H1 (cell line): Measurements from ENCODE around the gene RNASE12. TPM values are rescaled to one million over a fixed set of nuclear protein-coding genes. Genes with fewer than 3 reads are reported as not detected.

ENCODE experiments used
- CTCF ChIA-PET: fragments of 300-600 bp; sonication (Branson Sonifier 250); formaldehyde crosslinking; loops from one replicate; lab custom pipeline; 2021; ENCODE audit not compliant: partially characterized antibody; lab: Charles Lee
- POLR2A ChIA-PET: fragments of 300-600 bp; sonication (Branson Sonifier 250); formaldehyde crosslinking; loops from one replicate; lab custom pipeline; 2021; ENCODE audit warnings: inconsistent platforms; ENCODE audit not compliant: partially characterized antibody; lab: Charles Lee
- DNase-seq, 2 experiments: peaks; one replicate each; pipeline versions ENCODE4 v3.0.0 to v3.0.0-alpha.2; 2010 to 2022; ENCODE audit warnings: low spot score in 2 of 2, low read depth in 1 of 2, mixed read lengths in 1 of 2
- FAIRE-seq: peaks from 2 replicates; lab custom pipeline; 2011; peaks lifted over from hg19 to GRCh38; lab: Jason Lieb, UNC
- H2AFZ ChIP-seq: 2 replicates; pipeline ENCODE4 v1.8.1; 2012; ENCODE audit warnings: low read length, inconsistent platforms
- H2AK5ac ChIP-seq: 2 replicates; pipeline ENCODE4 v1.6.1; 2013; ENCODE audit warnings: low read depth, low read length
- H2BK120ac ChIP-seq: replicated peaks from 2 replicates; pipeline ENCODE3; 2013; ENCODE audit warnings: low read depth, low read length, inconsistent platforms
- H2BK12ac ChIP-seq: 2 replicates; pipeline ENCODE4 v1.6.1; 2013; ENCODE audit warnings: low read depth, low read length
- H2BK15ac ChIP-seq: 2 replicates; pipeline ENCODE4 v1.6.1; 2013; ENCODE audit warnings: low read length
- H2BK20ac ChIP-seq: 2 replicates; pipeline ENCODE4 v1.6.1; 2013; ENCODE audit warnings: low read length
- H2BK5ac ChIP-seq: 2 replicates; pipeline ENCODE4 v1.6.1; 2013; ENCODE audit warnings: low read depth, low read length
- H3K14ac ChIP-seq: 2 replicates; pipeline ENCODE4 v1.6.1; 2013; ENCODE audit warnings: inconsistent platforms; ENCODE audit not compliant: insufficient read length
- H3K18ac ChIP-seq: 2 replicates; pipeline ENCODE4 v1.6.1; 2013; ENCODE audit warnings: low read length; ENCODE audit errors: extremely low read depth
- H3K23ac ChIP-seq: 2 replicates; pipeline ENCODE4 v1.6.1; 2013; ENCODE audit warnings: inconsistent platforms; ENCODE audit not compliant: insufficient read length
- H3K23me2 ChIP-seq: 2 replicates; pipeline ENCODE4 v1.6.1; 2013; ENCODE audit warnings: low read depth, low read length
- H3K27ac ChIP-seq: 2 replicates; pipeline ENCODE4 v1.6.1; 2011; ENCODE audit warnings: low read depth, low read length, inconsistent platforms
- H3K27me3 ChIP-seq, 4 experiments: replicated peaks in 1 of 4; 1 replicate in 1 of 4; 2 replicates in 3 of 4; pipeline versions ENCODE4 v1.6.1 to v1.8.1; 2011 to 2013; ENCODE audit warnings: low read length in 3 of 4, mild to moderate bottlenecking in 3 of 4, inconsistent platforms in 2 of 4, mixed read lengths in 2 of 4, moderate library complexity in 1 of 4; ENCODE audit not compliant: control insufficient read depth in 3 of 4, insufficient read depth in 3 of 4; ENCODE audit errors: extremely low read depth in 1 of 4
- H3K36me3 ChIP-seq, 4 experiments: 2 replicates each; pipeline versions ENCODE4 v1.6.1 to v1.8.1; 2011 to 2013; ENCODE audit warnings: mild to moderate bottlenecking in 4 of 4, low read length in 3 of 4, moderate library complexity in 2 of 4, control low read depth in 1 of 4, inconsistent platforms in 1 of 4; ENCODE audit not compliant: insufficient read depth in 4 of 4, control insufficient read depth in 2 of 4
- H3K4ac ChIP-seq: replicated peaks from 2 replicates; pipeline ENCODE3; 2013; ENCODE audit warnings: low read length, low read depth, mixed read lengths, inconsistent platforms; ENCODE audit not compliant: insufficient read length
- H3K4me1 ChIP-seq, 4 experiments: replicated peaks in 1 of 4; 1 replicate in 1 of 4; 2 replicates in 3 of 4; pipeline versions ENCODE4 v1.6.1 to v1.8.1; 2011 to 2013; ENCODE audit warnings: low read length in 3 of 4, inconsistent platforms in 2 of 4, mixed read lengths in 1 of 4; ENCODE audit not compliant: insufficient read depth in 4 of 4, control insufficient read depth in 3 of 4
- H3K4me2 ChIP-seq, 2 experiments: 2 replicates each; pipeline versions ENCODE4 v1.6.1 to v1.8.1; 2011 to 2013; ENCODE audit warnings: low read depth in 2 of 2, low read length in 2 of 2, control low read depth in 1 of 2, inconsistent platforms in 1 of 2, mild to moderate bottlenecking in 1 of 2; ENCODE audit not compliant: insufficient read depth in 1 of 2
- H3K4me3 ChIP-seq, 4 experiments: fragments of 200-600, 300-600 bp in 1 of 4; sonication (generic), shearing (Covaris generic), sonication (Bioruptor Twin) in 1 of 4; 2 replicates each; pipeline versions ENCODE4 v1.5.1 to v1.8.1; 2011 to 2016; ENCODE audit warnings: low read length in 4 of 4, low read depth in 3 of 4, control low read depth in 2 of 4, inconsistent platforms in 2 of 4, mild to moderate bottlenecking in 2 of 4, mixed read lengths in 1 of 4, moderate library complexity in 1 of 4; ENCODE audit not compliant: insufficient read depth in 2 of 4; ENCODE audit errors: extremely low read depth in 1 of 4
- H3K56ac ChIP-seq: replicated peaks from 2 replicates; pipeline ENCODE3; 2013; ENCODE audit warnings: low read depth, mild to moderate bottlenecking, mixed read lengths, low read length, inconsistent platforms; ENCODE audit not compliant: insufficient read length
- H3K79me1 ChIP-seq: 2 replicates; pipeline ENCODE4 v1.6.1; 2013; ENCODE audit warnings: low read depth, low read length, control low read depth
- H3K79me2 ChIP-seq, 2 experiments: 2 replicates each; pipeline versions ENCODE4 v1.6.1 to v1.8.1; 2012 to 2013; ENCODE audit warnings: low read length in 2 of 2, mild to moderate bottlenecking in 2 of 2, inconsistent platforms in 1 of 2; ENCODE audit not compliant: insufficient read depth in 2 of 2, control insufficient read depth in 1 of 2
- H3K9ac ChIP-seq, 4 experiments: replicated peaks in 1 of 4; 1 replicate in 1 of 4; 2 replicates in 3 of 4; pipeline versions ENCODE4 v1.6.1 to v1.8.1; 2011 to 2013; ENCODE audit warnings: low read depth in 3 of 4, low read length in 3 of 4, control low read depth in 2 of 4, mild to moderate bottlenecking in 2 of 4, moderate library complexity in 2 of 4, inconsistent platforms in 1 of 4; ENCODE audit errors: extremely low read depth in 1 of 4
- H3K9me3 ChIP-seq, 2 experiments: 2 replicates each; pipeline versions ENCODE4 v1.6.1 to v1.8.1; 2012 to 2013; ENCODE audit warnings: mild to moderate bottlenecking in 2 of 2, moderate library complexity in 2 of 2, control low read depth in 1 of 2, inconsistent platforms in 1 of 2, low read depth in 1 of 2, low read length in 1 of 2, mixed read lengths in 1 of 2; ENCODE audit not compliant: insufficient read depth in 2 of 2
- H4K20me1 ChIP-seq, 2 experiments: replicated peaks in 1 of 2; 2 replicates each; pipeline versions ENCODE3 to v1.8.1; 2011 to 2013; ENCODE audit warnings: inconsistent platforms in 2 of 2, low read length in 2 of 2, mild to moderate bottlenecking in 1 of 2; ENCODE audit not compliant: insufficient read depth in 2 of 2, control insufficient read depth in 1 of 2
- H4K5ac ChIP-seq: 2 replicates; pipeline ENCODE4 v1.6.1; 2013; ENCODE audit warnings: low read length, low read depth, mixed read lengths, inconsistent platforms; ENCODE audit not compliant: insufficient read length
- H4K8ac ChIP-seq: 2 replicates; pipeline ENCODE4 v1.8.0; 2013; ENCODE audit warnings: mild to moderate bottlenecking, moderate library complexity, low read length, inconsistent platforms; ENCODE audit not compliant: insufficient read depth; ENCODE audit errors: extremely low read depth
- H4K91ac ChIP-seq: replicated peaks from 2 replicates; pipeline ENCODE3; 2013; ENCODE audit warnings: low read length, mixed read lengths, inconsistent platforms; ENCODE audit not compliant: insufficient read length
- BCL11A ChIP-seq, 2 experiments: IDR thresholded peaks; one replicate each; pipeline ENCODE4 v1.6.1; 2011; ENCODE audit warnings: low read depth in 2 of 2, low read length in 2 of 2, mild to moderate bottlenecking in 2 of 2
- CREB1 ChIP-seq: IDR thresholded peaks from 2 replicates; pipeline ENCODE4 v1.6.1; 2012; ENCODE audit warnings: inconsistent platforms
- CTCF ChIP-seq, 3 experiments: IDR thresholded peaks; 1 replicate in 2 of 3; 2 replicates in 1 of 3; pipeline versions ENCODE4 v1.5.1 to v1.6.1; 2011; ENCODE audit warnings: low read length in 3 of 3, mild to moderate bottlenecking in 3 of 3, inconsistent platforms in 2 of 3, low read depth in 1 of 3, moderate library complexity in 1 of 3; ENCODE audit not compliant: insufficient read depth in 1 of 3; ENCODE audit errors: control extremely low read depth in 1 of 3
- JUND ChIP-seq: IDR thresholded peaks from 2 replicates; pipeline ENCODE4 v1.6.1; 2011; ENCODE audit warnings: mild to moderate bottlenecking, improper control_type of control experiment, low read length
- MAFK ChIP-seq: IDR thresholded peaks from 2 replicates; pipeline ENCODE4 v1.6.1; 2012; ENCODE audit warnings: low read depth, mild to moderate bottlenecking, improper control_type of control experiment, low read length
- NRF1 ChIP-seq: IDR thresholded peaks from 2 replicates; pipeline ENCODE4 v1.6.1; 2011; ENCODE audit warnings: mild to moderate bottlenecking, low read depth, low read length, improper control_type of control experiment
- PHF8 ChIP-seq: fragments of 200-600 bp; sonication (generic); conservative IDR thresholded peaks from 2 replicates; pipeline ENCODE4 v1.7.1; 2012; ENCODE audit warnings: low read depth, mild to moderate bottlenecking, inconsistent platforms, low read length, moderate library complexity
- RXRA ChIP-seq: IDR thresholded peaks from 2 replicates; pipeline ENCODE4 v1.6.1; 2011; ENCODE audit warnings: low read depth, mild to moderate bottlenecking, low read length, moderate library complexity; ENCODE audit not compliant: insufficient read depth
- SAP30 ChIP-seq: fragments of 300-600 bp; sonication (generic); IDR thresholded peaks from 2 replicates; pipeline ENCODE4 v1.7.1; 2012; ENCODE audit warnings: low read length, moderate library complexity, mild to moderate bottlenecking, inconsistent platforms; ENCODE audit not compliant: insufficient read depth, insufficient replicate concordance
- SIN3A ChIP-seq, 2 experiments: IDR thresholded peaks in 1 of 2; conservative IDR thresholded peaks in 1 of 2; 2 replicates each; pipeline ENCODE4 v1.6.1; 2011 to 2012; ENCODE audit warnings: low read length in 2 of 2, improper control_type of control experiment in 1 of 2, low read depth in 1 of 2, mild to moderate bottlenecking in 1 of 2
- SRF ChIP-seq: IDR thresholded peaks from 2 replicates; pipeline ENCODE4 v1.6.1; 2011; ENCODE audit warnings: mild to moderate bottlenecking, low read depth, low read length, moderate library complexity
- TBP ChIP-seq: IDR thresholded peaks from 2 replicates; pipeline ENCODE4 v1.6.1; 2011; ENCODE audit warnings: low read depth, low read length, improper control_type of control experiment
- polyA plus RNA-seq, 7 experiments: library from polyadenylated mRNA; depleted of rRNA in 3 of 7; stranded (reverse) in 5 of 7; unstranded in 2 of 7; fragments of >200 nt in 5 of 7; fragments of 200-250 nt in 2 of 7; gene quantifications; 1 replicate in 5 of 7; 2 replicates in 1 of 7; 4 replicates in 1 of 7; pipeline versions ENCODE4 v1.2.1 to v1.2.3, GENCODE V29; 2011 to 2013; ENCODE audit warnings: missing spikeins in 2 of 7, mixed read lengths in 2 of 7
- total RNA-seq: library from RNA; stranded (reverse); fragmentation: NEBNext Ultra II Directional; extraction: Animal tissue kit (Norgen Biotek cat#: 25700); gene quantifications from 2 replicates; pipeline ENCODE4 v1.2.1, GENCODE V29; 2021

The RNASE12 gene
- total and polyA plus RNA-seq, 2 of the 8 experiments (the other 6 are each of a cell fraction or from before 2014, with no cell fraction given) = not detected

GRCh38 chr14:20569066-20569465 is 22.1 kb downstream of the RNASE12 start:
- H3K27ac ChIP-seq = no peak overlapping the region
- H3K4me1 ChIP-seq = peaks cover 0 to 4% (median 0%) of the 10 kb centered on the region in 4 experiments; a peak in 1 of 7 replicates
- no peak overlapping the region for H4K8ac ChIP-seq
- no peak overlapping the region for H2BK15ac ChIP-seq
- no peak overlapping the region for H4K91ac ChIP-seq
- peaks cover 0 to 2% (median 0%) of the 10 kb centered on the region in 4 experiments; a peak in 2 of 8 replicates for H3K36me3 ChIP-seq
- H3K4me2 ChIP-seq = no peak overlapping the region
- peaks cover 16 to 17% of the 10 kb centered on the region in 2 experiments for H3K9me3 ChIP-seq
- no peak for DNase-seq
- CTCF ChIA-PET = interaction anchor here (1.1 to 2.2 kb wide), 5 partner anchors 14 to 100 kb away, joined by 3 to 9 read pairs (median 6); no protein-coding TSS in a partner anchor
- POLR2A ChIA-PET = interaction anchor here (0.6 to 1.8 kb wide), 2 partner anchors 110 to 161 kb away, joined by 4 read pairs; no protein-coding TSS in a partner anchor
- H3K9ac ChIP-seq = no peak overlapping the region
- H2BK12ac ChIP-seq = no peak overlapping the region
- H3K27me3 ChIP-seq = no peaks in the 10 kb centered on the region
- H3K18ac ChIP-seq = no peak overlapping the region
- no peak overlapping the region for H3K4ac ChIP-seq
- no peaks in the 10 kb centered on the region for H3K79me1 ChIP-seq
- no peaks in the 10 kb centered on the region for H3K79me2 ChIP-seq
- H4K5ac ChIP-seq = no peak overlapping the region
- H2BK120ac ChIP-seq = no peak overlapping the region
- H2AK5ac ChIP-seq = 0 out of 2 replicates have a peak overlapping the region, but pooled peaks have one; percentile 53
- H3K4me3 ChIP-seq = no peak overlapping the region
- no peaks in the 10 kb centered on the region for H3K23me2 ChIP-seq
- no peak overlapping the region for H3K14ac ChIP-seq
- no peak overlapping the region for H3K56ac ChIP-seq
- H4K20me1 ChIP-seq = no peaks in the 10 kb centered on the region
- no peak overlapping the region for H3K23ac ChIP-seq
- FAIRE-seq = no peak
- no peak overlapping the region for H2BK5ac ChIP-seq
- H2BK20ac ChIP-seq = no peak overlapping the region
- no peak overlapping the region for H2AFZ ChIP-seq
- no peak for TF ChIP-seq SRF
- TF ChIP-seq SIN3A (conservative IDR thresholded peaks at IDR 0.05 in 1 of 2, IDR thresholded peaks at IDR 0.05 in 1 of 2; ENCODE audit: low read depth in 1 of 2, low read length in 2 of 2) = no peak
- TF ChIP-seq JUND = no peak
- no peak for TF ChIP-seq SAP30
- no peak for TF ChIP-seq BCL11A (IDR thresholded peaks at IDR 0.05; ENCODE audit: low read depth in 2 of 2, low read length in 2 of 2)
- no peak for TF ChIP-seq RXRA
- no peak for TF ChIP-seq CTCF (IDR thresholded peaks at IDR 0.05; ENCODE audit: control extremely low read depth in 1 of 3, insufficient read depth in 1 of 3, low read depth in 1 of 3, low read length in 3 of 3)
- TF ChIP-seq CREB1 = no peak
- TF ChIP-seq PHF8 = no peak
- no peak for TF ChIP-seq NRF1
- TF ChIP-seq MAFK = no peak
- TF ChIP-seq TBP = no peak
